Endothelial cell of umbilical vein (primary cell): ENCODE results near the gene TSPAN1. TPM values are rescaled to one million over a fixed set of nuclear protein-coding genes. Genes with fewer than 3 reads are reported as not detected.

Experiments used
- BruUV-seq: library from RNA; stranded (reverse); fragments of 400-500 nt; replicated peaks from 2 replicates; lab custom pipeline; 2021; lab: Mats Ljungman, UMichigan
- CTCF ChIA-PET: fragments of 300-600, 350-600 bp; sonication (Branson Sonifier 250); formaldehyde crosslinking; loops from one replicate; lab custom pipeline; 2021; ENCODE audit warnings: antibody characterized with exemption, inconsistent platforms; lab: Charles Lee
- POLR2A ChIA-PET: fragments of 300-600, 350-600 bp; sonication (Branson Sonifier 250); formaldehyde crosslinking; loops from one replicate; lab custom pipeline; 2021; ENCODE audit warnings: antibody characterized with exemption, inconsistent platforms; lab: Charles Lee
- DNase-seq: peaks from one replicate; pipeline ENCODE4 v3.0.0-alpha.2; 2011; ENCODE audit warnings: low read depth, low spot score
- FAIRE-seq: peaks from 2 replicates; lab custom pipeline; 2011; peaks lifted over from hg19 to GRCh38; lab: Jason Lieb, UNC
- H2AFZ ChIP-seq: 2 replicates; pipeline ENCODE4 v1.6.0; 2012; ENCODE audit warnings: low read depth, low read length, control low read depth, inconsistent platforms
- H3K27ac ChIP-seq: 2 replicates; pipeline ENCODE4 v1.5.1; 2011; ENCODE audit warnings: low read depth, mild to moderate bottlenecking, control low read depth, low read length, moderate library complexity; ENCODE audit not compliant: insufficient read depth
- H3K27me3 ChIP-seq, 2 experiments: 2 replicates each; pipeline versions ENCODE4 v1.6.0 to v1.6.1; 2011; ENCODE audit warnings: low read length in 2 of 2, mixed read lengths in 1 of 2; ENCODE audit not compliant: control insufficient read depth in 2 of 2, insufficient read depth in 2 of 2
- H3K36me3 ChIP-seq, 2 experiments: 2 replicates in 1 of 2; 3 replicates in 1 of 2; pipeline ENCODE4 v1.5.1; 2011; ENCODE audit warnings: low read length in 2 of 2, mild to moderate bottlenecking in 1 of 2, moderate library complexity in 1 of 2; ENCODE audit not compliant: control insufficient read depth in 2 of 2, insufficient read depth in 2 of 2; ENCODE audit errors: extremely low read depth in 1 of 2
- H3K4me1 ChIP-seq: 3 replicates; pipeline ENCODE4 v1.5.1; 2011; ENCODE audit warnings: mild to moderate bottlenecking, low read length; ENCODE audit not compliant: control insufficient read depth, insufficient read depth; ENCODE audit errors: extremely low read depth
- H3K4me2 ChIP-seq: 2 replicates; pipeline ENCODE4 v1.6.1; 2011; ENCODE audit warnings: low read length, control low read depth, mixed read lengths; ENCODE audit not compliant: insufficient read depth
- H3K4me3 ChIP-seq, 3 experiments: fragments of 200-600 bp in 1 of 3; sonication (generic), shearing (Covaris generic) in 1 of 3; replicated peaks in 1 of 3; 2 replicates each; pipeline ENCODE4 v1.5.1; 2011 to 2016; ENCODE audit warnings: control low read depth in 3 of 3, low read length in 3 of 3, mild to moderate bottlenecking in 2 of 3, inconsistent platforms in 1 of 3, low read depth in 1 of 3, moderate library complexity in 1 of 3; ENCODE audit not compliant: insufficient read depth in 1 of 3
- H3K79me2 ChIP-seq: 2 replicates; pipeline ENCODE4 v1.6.0; 2012; ENCODE audit warnings: low read length, inconsistent platforms; ENCODE audit not compliant: control insufficient read depth, insufficient read depth
- H3K9ac ChIP-seq: replicated peaks from 2 replicates; pipeline ENCODE3; 2011; ENCODE audit warnings: low read length, control low read depth; ENCODE audit not compliant: insufficient read depth; ENCODE audit errors: extremely low read depth
- H3K9me1 ChIP-seq: replicated peaks from 3 replicates; pipeline ENCODE4 v1.6.0; 2011; ENCODE audit warnings: mild to moderate bottlenecking, low read length; ENCODE audit not compliant: control insufficient read depth, insufficient read depth; ENCODE audit errors: extremely low read depth
- H3K9me3 ChIP-seq: replicated peaks from 2 replicates; pipeline ENCODE4 v1.5.1; 2012; ENCODE audit warnings: low read length, inconsistent platforms; ENCODE audit not compliant: control insufficient read depth, insufficient read depth
- H4K20me1 ChIP-seq: replicated peaks from 2 replicates; pipeline ENCODE3; 2011; ENCODE audit warnings: mild to moderate bottlenecking, low read length; ENCODE audit not compliant: control insufficient read depth, insufficient read depth; ENCODE audit errors: extremely low read depth
- EZH2 ChIP-seq: IDR thresholded peaks from 2 replicates; pipeline ENCODE4 v1.6.1; 2012; ENCODE audit warnings: borderline replicate concordance, low read depth, mild to moderate bottlenecking, moderate library complexity, low read length, inconsistent platforms; ENCODE audit not compliant: severe bottlenecking
- FOS ChIP-seq: IDR thresholded peaks from 2 replicates; pipeline ENCODE4 v1.6.1; 2011; ENCODE audit warnings: mild to moderate bottlenecking, low read length, moderate library complexity, borderline replicate concordance; ENCODE audit not compliant: insufficient read depth
- GATA2 ChIP-seq: IDR thresholded peaks from 2 replicates; pipeline ENCODE4 v1.7.0; 2011; ENCODE audit warnings: low read depth, mild to moderate bottlenecking, moderate library complexity, mixed read lengths, low read length; ENCODE audit not compliant: insufficient read length, insufficient read depth
- JUN ChIP-seq: IDR thresholded peaks from 2 replicates; pipeline ENCODE4 v1.6.1; 2011; ENCODE audit warnings: borderline replicate concordance, low read depth; ENCODE audit not compliant: insufficient read length, insufficient read depth
- MYC ChIP-seq: IDR thresholded peaks from one replicate; pipeline ENCODE4 v1.6.1; 2011; ENCODE audit warnings: mild to moderate bottlenecking, low read depth, low read length
- POLR2A ChIP-seq: IDR thresholded peaks from 2 replicates; pipeline ENCODE4 v1.6.1; 2012; ENCODE audit warnings: low read depth, mild to moderate bottlenecking, control low read depth, low read length
- POLR2AphosphoS5 ChIP-seq: IDR thresholded peaks from 2 replicates; pipeline ENCODE4 v1.6.1; 2012; ENCODE audit warnings: low read depth, mild to moderate bottlenecking, control low read depth, low read length, moderate library complexity; ENCODE audit not compliant: insufficient read depth
- dilution Hi-C: fragments of 300-500 bp; cut with MboI; formaldehyde crosslinking; loops from one replicate; pipeline ENCODE4 v1.15.0; 2019; ENCODE audit warnings: low sequenced_read_pairs; ENCODE audit not compliant: extremely low pct_ligation_motif_present
- intact Hi-C: fragments of 100-400 bp; cut with micrococcal nuclease; formaldehyde crosslinking; loops from one replicate; pipeline ENCODE4 v1.10.0; 2022
- polyA plus RNA-seq, 4 experiments: library from polyadenylated mRNA; depleted of rRNA in 3 of 4; stranded (reverse) in 3 of 4; unstranded in 1 of 4; fragments of >200 nt; gene quantifications; 2 replicates each; pipeline versions ENCODE4 v1.2.1 to v1.2.3, GENCODE V29; 2011 to 2012; ENCODE audit warnings: missing spikeins in 1 of 4
- total RNA-seq: library from RNA; stranded (reverse); gene quantifications from 2 replicates; pipeline ENCODE4 v1.2.3, GENCODE V29; 2021
- TF ChIP-seq, protein P1 (sequence below): IDR thresholded peaks from 2 replicates; pipeline ENCODE4 v1.6.1; 2011; ENCODE audit not compliant: insufficient read depth, insufficient read length
- TF ChIP-seq, protein P2 (sequence below), 2 donors: IDR thresholded peaks; 1 replicate in 1 of 2; 2 replicates in 1 of 2; pipeline ENCODE4 v1.5.1; 2011; ENCODE audit warnings: low read length in 2 of 2, mild to moderate bottlenecking in 2 of 2, moderate library complexity in 2 of 2, control low read depth in 1 of 2, inconsistent platforms in 1 of 2, low read depth in 1 of 2; ENCODE audit not compliant: insufficient read depth in 1 of 2; ENCODE audit errors: extremely low read depth in 1 of 2

Gene TSPAN1
- total and polyA plus RNA-seq, 2 donors (not counting 3 experiments of a cell fraction or from before 2014, with no cell fraction given) = 0.65 to 0.88 TPM

DNA sequence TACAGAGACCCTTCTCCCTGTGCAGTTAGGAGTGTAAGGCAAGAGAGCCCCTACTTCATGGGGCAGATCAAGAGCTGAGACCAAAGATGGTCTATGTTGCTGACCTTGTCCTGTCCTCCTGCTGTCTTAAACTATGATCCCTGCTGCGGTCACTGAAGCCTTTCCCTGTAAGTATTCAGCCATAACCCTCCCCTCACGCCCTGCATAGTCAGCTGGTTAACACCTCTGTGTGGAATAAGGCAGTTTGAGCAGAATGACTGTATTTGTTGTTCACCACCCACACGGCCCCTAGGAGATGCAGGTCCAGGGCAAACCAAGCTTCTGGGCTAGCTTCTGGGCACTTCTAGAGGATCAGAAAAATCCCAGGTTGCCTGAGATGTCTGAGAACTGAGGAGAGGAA, 356 bp downstream of the TSPAN1 start:
- POLR2A ChIA-PET = no interaction called here
- Histone ChIP-seq H3K4me1 (peaks cover 7% of the 10 kb centered on the region), H3K27me3 (peaks cover 0 to 2% of the 10 kb centered on the region in 2 experiments), H3K79me2 (no peaks in the 10 kb centered on the region), H3K9ac (no peak overlapping the region), H3K27ac (no peak overlapping the region), H3K9me1 (no peaks in the 10 kb centered on the region), H2AFZ (no peak overlapping the region), H4K20me1 (no peaks in the 10 kb centered on the region), H3K4me2 (no peak overlapping the region), H3K4me3 (no peak overlapping the region), H3K9me3 (no peaks in the 10 kb centered on the region), H3K36me3 (no peaks in the 10 kb centered on the region)
- dilution Hi-C loops = loop anchor here (25.0 kb wide), 1 partner anchor 138 kb away; no protein-coding TSS in a partner anchor
- DNase-seq (no peak), FAIRE-seq (no peak)
- intact Hi-C loops = no loop called here
- CTCF ChIA-PET = interaction anchor here (1.0 kb wide), 1 partner anchor 136 kb away, joined by 4 read pairs; no protein-coding TSS in a partner anchor
- TF ChIP-seq MYC (no peak), POLR2A (no peak), FOS (no peak), POLR2AphosphoS5 (no peak), EZH2 (no peak), JUN (no peak), GATA2 (no peak)
- TF ChIP-seq, protein P1, sequence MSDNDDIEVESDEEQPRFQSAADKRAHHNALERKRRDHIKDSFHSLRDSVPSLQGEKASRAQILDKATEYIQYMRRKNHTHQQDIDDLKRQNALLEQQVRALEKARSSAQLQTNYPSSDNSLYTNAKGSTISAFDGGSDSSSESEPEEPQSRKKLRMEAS = no peak
- TF ChIP-seq, protein P2, sequence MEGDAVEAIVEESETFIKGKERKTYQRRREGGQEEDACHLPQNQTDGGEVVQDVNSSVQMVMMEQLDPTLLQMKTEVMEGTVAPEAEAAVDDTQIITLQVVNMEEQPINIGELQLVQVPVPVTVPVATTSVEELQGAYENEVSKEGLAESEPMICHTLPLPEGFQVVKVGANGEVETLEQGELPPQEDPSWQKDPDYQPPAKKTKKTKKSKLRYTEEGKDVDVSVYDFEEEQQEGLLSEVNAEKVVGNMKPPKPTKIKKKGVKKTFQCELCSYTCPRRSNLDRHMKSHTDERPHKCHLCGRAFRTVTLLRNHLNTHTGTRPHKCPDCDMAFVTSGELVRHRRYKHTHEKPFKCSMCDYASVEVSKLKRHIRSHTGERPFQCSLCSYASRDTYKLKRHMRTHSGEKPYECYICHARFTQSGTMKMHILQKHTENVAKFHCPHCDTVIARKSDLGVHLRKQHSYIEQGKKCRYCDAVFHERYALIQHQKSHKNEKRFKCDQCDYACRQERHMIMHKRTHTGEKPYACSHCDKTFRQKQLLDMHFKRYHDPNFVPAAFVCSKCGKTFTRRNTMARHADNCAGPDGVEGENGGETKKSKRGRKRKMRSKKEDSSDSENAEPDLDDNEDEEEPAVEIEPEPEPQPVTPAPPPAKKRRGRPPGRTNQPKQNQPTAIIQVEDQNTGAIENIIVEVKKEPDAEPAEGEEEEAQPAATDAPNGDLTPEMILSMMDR (IDR thresholded peaks at IDR 0.05; ENCODE audit: extremely low read depth in 1 of 2, insufficient read depth in 1 of 2, low read depth in 1 of 2, low read length in 2 of 2) = no peak
- no TSS peak for BruUV-seq
